SKM-1 (cell line): ENCODE results near the gene HTR1D.
"Not testable (repeated sequence)": the region's sequence is repeated elsewhere in the genome, so short reads cannot be mapped to it uniquely, and the experiment has no call there.

Source experiments
- DNase-seq: peaks from one replicate; lab custom pipeline; 2025; ENCODE audit not compliant: unreplicated experiment; lab: John Stamatoyannopoulos, UW

Gene HTR1D

DNA sequence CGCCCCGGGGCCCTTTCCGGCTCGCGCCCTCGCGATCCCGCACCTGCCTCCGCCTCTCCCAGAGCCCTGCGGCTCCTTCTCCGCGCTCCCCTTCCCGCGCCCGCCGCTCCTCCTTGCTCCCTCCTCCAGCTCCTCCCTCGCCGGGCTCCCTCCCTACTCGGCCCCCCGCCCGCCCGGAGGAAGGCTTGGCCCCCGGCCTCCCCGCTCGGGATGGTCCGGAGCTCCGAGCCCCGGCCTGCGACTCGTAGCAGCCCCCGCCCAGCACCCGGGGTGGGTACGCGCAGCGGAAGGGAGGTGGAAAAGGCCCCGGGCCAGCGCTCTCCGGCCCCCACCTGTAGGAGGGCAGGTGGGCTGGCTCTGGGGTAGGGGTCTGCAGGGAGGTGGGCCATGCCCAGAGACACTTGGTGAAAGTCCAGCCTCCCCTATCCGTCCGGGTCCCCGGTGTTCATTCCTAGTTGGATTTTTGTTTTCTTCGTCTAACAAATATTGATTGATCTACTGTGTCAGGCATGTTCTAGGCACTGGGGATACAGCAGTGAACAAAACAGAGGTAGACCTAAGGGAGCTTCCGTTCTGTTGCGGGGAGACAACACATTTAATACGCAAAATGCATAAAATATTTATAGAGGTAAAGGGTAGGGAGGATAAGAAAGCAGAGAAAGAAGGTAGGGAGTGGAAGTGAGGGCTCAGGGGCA is at the start of gene HTR1D:
TSS of gene HTR1D (minus strand) at position 82 of the 695 bp plus-strand sequence. CDS start 23,283 bp downstream, outside the sequence.
- DNase-seq, result no peak

DNA sequence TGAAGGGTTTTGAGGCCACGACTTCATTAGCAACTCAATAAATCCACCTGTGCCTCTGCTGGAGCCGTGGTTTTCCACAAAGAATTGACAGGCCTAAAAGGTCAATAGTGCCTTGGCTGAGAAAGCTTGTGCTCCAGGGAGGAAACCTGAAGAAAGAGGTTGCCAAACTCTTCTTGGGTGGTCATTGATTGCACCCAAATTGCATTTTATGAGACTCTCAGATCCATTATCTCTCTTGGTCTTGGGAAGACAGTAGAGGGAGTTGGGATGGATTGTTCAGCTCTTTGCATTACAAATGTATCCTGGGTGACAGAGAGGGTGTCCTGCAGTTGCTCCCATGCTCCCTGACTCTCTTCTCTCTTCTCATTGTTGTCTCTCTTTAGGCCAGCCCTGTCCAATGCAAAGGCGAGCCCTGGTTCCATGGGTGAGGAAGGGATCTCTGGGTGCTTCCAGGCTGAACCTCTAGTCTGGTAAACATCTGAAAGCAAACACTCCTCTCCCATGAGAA is 46.1 kb upstream of the HTR1D start:
- no peak for DNase-seq

DNA sequence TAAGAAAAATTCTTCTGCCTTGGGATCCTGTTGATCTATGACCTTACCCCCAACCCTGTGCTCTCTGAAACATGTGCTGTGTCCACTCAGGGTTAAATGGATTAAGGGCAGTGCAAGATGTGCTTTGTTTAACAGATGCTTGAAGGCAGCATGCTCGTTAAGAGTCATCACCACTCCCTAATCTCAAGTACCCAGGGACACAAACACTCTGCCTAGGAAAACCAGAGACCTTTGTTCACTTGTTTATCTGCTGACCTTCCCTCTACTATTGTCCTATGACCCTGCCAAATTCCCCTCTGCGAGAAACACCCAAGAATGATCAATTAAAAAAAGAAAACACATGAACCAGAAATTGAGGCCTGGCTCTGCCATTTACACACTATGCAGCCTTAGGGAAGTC is 40.8 kb upstream of the HTR1D start:
- DNase-seq, result not testable (repeated sequence)

- not testable (repeated sequence) for DNase-seq
Observed at GRCh38 chr1:23257371-23257770, 40.1 kb upstream of the HTR1D start.

GRCh38 chr1:23254584-23254983 is 37.3 kb upstream of the HTR1D start:
- DNase-seq, result no peak

- no peak for DNase-seq
Observed at GRCh38 chr1:23251812-23252211, 34.5 kb upstream of the HTR1D start.

- DNase-seq, result no peak
Observed at GRCh38 chr1:23249787-23250454, 32.6 kb upstream of the HTR1D start.

DNA sequence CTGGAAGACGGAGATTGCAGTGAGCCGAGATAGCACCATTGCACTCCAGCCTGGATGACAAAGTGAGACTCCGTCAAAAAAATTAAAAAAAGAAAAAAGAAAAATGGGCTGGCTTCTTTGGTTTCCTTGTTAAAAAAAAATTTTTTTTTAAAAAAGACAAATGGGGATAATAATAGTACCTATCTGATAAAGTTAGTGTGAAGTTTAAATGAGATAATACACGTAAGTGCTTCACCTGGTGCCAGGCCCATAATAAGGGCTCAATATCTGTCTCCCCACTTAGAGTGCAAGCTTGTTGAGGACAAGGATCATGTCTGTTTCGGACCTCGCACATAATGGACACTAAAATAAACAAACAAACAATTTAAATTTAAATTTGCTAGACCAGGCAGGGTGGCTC is 30.0 kb upstream of the HTR1D start:
- no peak for DNase-seq

DNA sequence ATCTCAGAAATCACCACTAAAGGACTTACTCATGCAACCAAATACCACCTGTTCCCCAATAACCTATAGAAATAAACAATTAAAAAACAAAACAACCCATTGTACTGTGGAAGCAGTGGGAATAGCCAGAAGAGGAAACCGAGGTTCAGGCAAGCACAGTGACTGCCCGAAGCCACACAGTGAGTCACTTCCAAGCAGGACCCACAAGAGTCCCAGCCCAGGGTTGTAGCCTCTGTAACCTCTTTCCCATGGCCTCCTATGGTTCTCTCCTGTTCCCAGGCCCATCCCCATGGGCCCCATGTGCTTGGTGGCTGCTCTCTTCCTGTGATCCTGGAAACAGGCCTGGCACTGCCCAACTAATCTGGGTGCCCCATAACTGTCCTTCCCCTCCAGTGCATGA is 29.0 kb upstream of the HTR1D start:
- DNase-seq, result no peak

DNA sequence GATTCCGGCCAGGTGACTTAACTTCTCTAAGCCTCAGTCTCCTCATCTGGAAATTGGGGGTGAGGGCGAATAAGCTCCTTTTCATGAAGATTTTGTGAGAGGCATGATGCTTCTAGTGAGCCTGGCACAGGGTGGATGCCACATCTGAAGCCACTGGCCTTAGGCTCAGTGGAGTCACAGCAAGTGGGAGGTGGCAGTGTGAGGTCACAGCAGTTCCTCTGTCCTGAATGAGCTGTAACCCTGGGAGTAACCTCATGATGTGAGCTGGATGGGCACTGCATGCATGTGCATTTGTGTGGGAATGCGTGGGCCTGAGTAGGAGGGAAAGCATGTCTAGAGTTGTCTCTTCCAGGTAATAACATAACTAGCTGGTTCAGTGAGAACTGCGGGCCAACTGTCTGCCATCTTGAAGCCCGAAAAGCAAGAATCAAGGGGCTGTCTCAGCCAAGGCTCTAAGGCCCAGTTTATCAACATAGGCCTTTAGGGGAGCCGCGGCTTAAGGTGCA is 27.0 kb upstream of the HTR1D start:
- DNase-seq, result no peak

DNA sequence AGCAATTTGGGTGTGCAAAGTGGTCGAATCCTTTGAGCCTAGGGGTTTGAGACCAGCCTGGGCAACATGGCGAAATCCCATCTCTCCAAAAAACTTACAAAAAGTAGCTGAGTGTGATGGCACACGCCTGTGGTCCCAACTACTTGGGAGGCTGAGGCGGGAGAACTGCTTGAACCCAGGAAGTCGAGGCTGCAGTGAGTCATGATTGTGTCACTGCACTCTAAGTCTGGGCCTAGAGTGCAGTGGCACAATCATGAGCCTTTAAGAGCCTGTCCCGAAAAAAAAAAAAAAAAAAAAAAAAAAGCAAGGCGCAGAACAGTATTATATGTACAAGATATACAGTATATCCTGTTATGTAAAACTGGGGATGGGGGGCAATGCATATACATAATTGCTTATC is 25.1 kb upstream of the HTR1D start:
- DNase-seq, result no peak

- no peak for DNase-seq
Observed at GRCh38 chr1:23239638-23240295, 22.5 kb upstream of the HTR1D start.

- DNase-seq, result no peak
Observed at GRCh38 chr1:23238565-23238964, 21.3 kb upstream of the HTR1D start.

- DNase-seq, result no peak
Observed at GRCh38 chr1:23237508-23237907, 20.2 kb upstream of the HTR1D start.

DNA sequence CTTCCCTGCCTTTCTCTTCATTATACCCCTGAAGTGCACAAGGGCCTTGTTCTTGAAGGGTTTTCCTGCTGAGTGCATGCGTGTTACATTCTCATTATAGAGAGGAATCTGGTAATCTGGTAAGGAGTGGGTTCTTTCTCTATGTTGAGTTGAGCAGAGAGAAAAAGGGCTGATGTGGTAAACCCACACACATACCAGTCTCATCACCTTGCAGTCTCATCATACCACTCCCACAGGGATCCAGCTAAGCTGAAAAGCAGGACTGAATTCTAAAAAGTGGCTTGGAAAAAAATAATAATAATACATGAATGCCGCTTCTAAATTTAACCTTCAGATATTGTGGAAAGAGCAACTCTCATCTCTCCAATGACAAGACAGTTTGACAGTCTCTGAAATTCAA is 10.5 kb upstream of the HTR1D start:
- DNase-seq, result no peak

- no peak for DNase-seq
Observed at GRCh38 chr1:23224739-23225648, 7.7 kb upstream of the HTR1D start.

DNA sequence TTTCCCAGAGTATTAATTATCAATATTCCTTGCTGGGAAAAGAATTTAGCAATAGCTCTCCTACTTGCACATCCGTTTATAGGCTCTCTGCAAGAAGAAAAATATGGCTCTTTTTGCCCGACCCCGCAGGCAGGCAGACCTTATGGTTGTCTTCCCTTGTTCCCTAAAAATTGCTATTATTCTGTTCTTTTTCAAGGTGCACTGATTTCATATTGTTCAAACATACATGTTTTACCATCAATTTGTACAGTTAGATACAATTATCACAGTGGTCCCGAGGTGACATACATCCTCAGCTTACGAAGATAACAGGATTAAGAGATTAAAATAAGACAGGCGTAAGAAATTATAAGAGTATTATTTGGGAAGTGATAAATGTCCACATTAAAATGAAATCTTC is 6.7 kb upstream of the HTR1D start:
- not testable (repeated sequence) for DNase-seq

GRCh38 chr1:23223490-23223951 is 6.2 kb upstream of the HTR1D start:
- DNase-seq, result not testable (repeated sequence)

DNA sequence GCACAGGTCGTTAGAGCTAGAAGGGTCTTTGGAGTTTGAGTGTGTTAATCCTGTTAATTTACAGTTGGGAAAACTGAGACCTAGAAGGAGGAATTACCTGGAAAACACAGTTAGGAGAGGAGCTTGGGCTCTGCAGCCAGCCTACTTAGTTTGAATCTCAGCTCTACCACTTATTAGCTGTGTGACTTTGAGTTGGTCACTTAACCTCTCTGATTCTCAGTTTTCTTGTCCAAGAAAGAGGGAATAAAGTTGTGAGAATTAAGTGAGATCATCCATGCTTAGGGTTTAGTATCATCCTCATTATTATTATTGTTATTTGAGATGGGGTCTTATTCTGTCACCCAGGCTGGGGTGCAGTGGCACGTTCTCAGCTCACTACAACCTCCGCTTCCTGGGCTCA is 5.4 kb upstream of the HTR1D start:
- DNase-seq, result no peak

- DNase-seq, result no peak
Observed at GRCh38 chr1:23222331-23222730, 5.0 kb upstream of the HTR1D start.

DNA sequence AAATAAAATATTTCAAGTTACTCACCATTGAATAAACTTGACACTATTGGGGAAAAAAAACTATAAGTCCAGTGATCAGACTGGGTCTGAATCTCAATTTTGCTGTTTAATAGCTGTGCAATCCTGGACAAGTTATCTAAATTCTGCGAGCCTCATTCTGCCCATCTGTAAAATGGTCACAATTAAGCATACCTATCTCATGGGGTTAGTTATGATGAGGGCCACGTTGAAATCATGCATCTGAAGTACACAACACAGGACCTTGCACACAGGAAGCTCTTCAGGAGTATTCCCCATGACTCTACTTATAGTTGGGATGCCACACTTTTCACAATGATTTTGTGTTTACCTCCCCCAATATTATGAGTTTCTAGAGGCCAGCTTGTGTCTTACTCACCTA is 3.8 kb upstream of the HTR1D start:
- no peak for DNase-seq
